Gastrocnemius medialis (tissue), 4 donors: ENCODE results near the gene SULT1C2. TPM values are rescaled to one million over a fixed set of nuclear protein-coding genes. Genes with fewer than 3 reads are reported as not detected.
"Not testable (repeated sequence)": the region's sequence is repeated elsewhere in the genome, so short reads cannot be mapped to it uniquely, and the experiment has no call there.

Experiments used
- ATAC-seq, 2 donors: fragments of 150-250 bp; one replicate each; pipeline ENCODE4 v1.9.1; 2016
- DNase-seq, 2 donors: peaks; one replicate each; pipeline ENCODE4 v3.0.0-alpha.2; 2019
- H3K27ac ChIP-seq, 4 donors: fragments of 200-600 bp; sonication (generic); 1 replicate in 1 of 4; 2 replicates in 3 of 4; pipeline ENCODE4 v1.5.1; 2016 to 2018; ENCODE audit warnings: mild to moderate bottlenecking in 2 of 4, moderate library complexity in 1 of 4
- H3K27me3 ChIP-seq, 3 donors: fragments of 200-600 bp; sonication (generic) in 2 of 3; 1 replicate in 1 of 3; 2 replicates in 2 of 3; pipeline versions ENCODE4 v1.5.1 to v1.6.0; 2016 to 2019; ENCODE audit warnings: mild to moderate bottlenecking in 1 of 3, moderate library complexity in 1 of 3
- H3K36me3 ChIP-seq, 2 donors: fragments of 200-600 bp; sonication (generic) in 1 of 2; one replicate each; pipeline ENCODE4 v1.5.1; 2017 to 2018
- H3K4me1 ChIP-seq, 2 donors: fragments of 200-600 bp; sonication (generic) in 1 of 2; one replicate each; pipeline ENCODE4 v1.5.1; 2016 to 2017; ENCODE audit warnings: mild to moderate bottlenecking in 2 of 2
- H3K4me3 ChIP-seq, 4 donors: fragments of 200-600 bp; sonication (generic) in 3 of 4; 1 replicate in 1 of 4; 2 replicates in 3 of 4; pipeline ENCODE4 v1.5.1; 2016 to 2019; ENCODE audit warnings: mild to moderate bottlenecking in 2 of 4
- H3K9me3 ChIP-seq, 3 donors: fragments of 200-600 bp; sonication (generic) in 2 of 3; 1 replicate in 1 of 3; 2 replicates in 2 of 3; pipeline ENCODE4 v1.5.1; 2016 to 2019
- CTCF ChIP-seq, 5 experiments: fragments of 450-650 bp in 3 of 5; fragments of 200-600 bp in 2 of 5; sonication (generic) in 2 of 5; IDR thresholded peaks in 4 of 5; conservative IDR thresholded peaks in 1 of 5; 1 replicate in 4 of 5; 2 replicates in 1 of 5; pipeline ENCODE4 v1.5.1; 2016 to 2019; ENCODE audit warnings: antibody characterized with exemption in 5 of 5, mild to moderate bottlenecking in 3 of 5, moderate library complexity in 3 of 5
- POLR2A ChIP-seq, 2 donors: fragments of 450-650 bp; IDR thresholded peaks; one replicate each; pipeline ENCODE4 v1.6.1; 2017; ENCODE audit warnings: antibody characterized with exemption in 2 of 2, mild to moderate bottlenecking in 2 of 2, moderate library complexity in 2 of 2
- in situ Hi-C, 4 donors: fragments of 200-750 bp; cut with MboI; loops; one replicate each; pipeline versions ENCODE4 v1.15.0 to v1.8.0; 2017; ENCODE audit warnings: low sequenced_read_pairs in 4 of 4
- intact Hi-C: fragments of 100-400 bp; cut with DNase I; formaldehyde crosslinking; loops from one replicate; pipeline ENCODE4 v1.15.1; 2023; ENCODE audit warnings: low total_unique reads
- total RNA-seq, 4 donors: library from RNA; depleted of rRNA; stranded (reverse); fragments of >200 nt; gene quantifications; one replicate each; pipeline versions ENCODE4 v1.1.0 to v1.2.3, GENCODE V29; 2016

SULT1C2 gene
- total RNA-seq, 4 donors from 2014 or later = 0.10 to 3.2 TPM; not detected in 2

- no peaks in the 10 kb centered on the region for H3K9me3 ChIP-seq
- intact Hi-C loops (no loop called here), in situ Hi-C loops (no loop called here)
- H3K27me3 ChIP-seq = no peaks in the 10 kb centered on the region
- no peak for TF ChIP-seq CTCF (IDR thresholded peaks at IDR 0.05 in 4 of 5, conservative IDR thresholded peaks at IDR 0.05 in 1 of 5)
- TF ChIP-seq POLR2A (IDR thresholded peaks at IDR 0.05) = no peak
- ATAC-seq = no peak
- no peaks in the 10 kb centered on the region for H3K36me3 ChIP-seq
- no peaks in the 10 kb centered on the region for H3K4me1 ChIP-seq
- no peak for DNase-seq
- H3K27ac ChIP-seq = no peak overlapping the region
- no peak overlapping the region for H3K4me3 ChIP-seq
Observed at GRCh38 chr2:108354136-108354535, 65.4 kb downstream of the SULT1C2 start.

- in situ Hi-C loops (no loop called here), intact Hi-C loops (no loop called here)
- H3K4me3 ChIP-seq = no peak overlapping the region
- H3K9me3 ChIP-seq = no peaks in the 10 kb centered on the region
- H3K27me3 ChIP-seq = no peaks in the 10 kb centered on the region
- DNase-seq (no peak), ATAC-seq (no peak)
- TF ChIP-seq CTCF (IDR thresholded peaks at IDR 0.05 in 4 of 5, conservative IDR thresholded peaks at IDR 0.05 in 1 of 5) (no peak), POLR2A (IDR thresholded peaks at IDR 0.05) (no peak)
- no peaks in the 10 kb centered on the region for H3K4me1 ChIP-seq
- no peaks in the 10 kb centered on the region for H3K36me3 ChIP-seq
- H3K27ac ChIP-seq = no peak overlapping the region
Observed at GRCh38 chr2:108355906-108356734, 67.4 kb downstream of the SULT1C2 start.

- intact Hi-C loops, H3K4me3 ChIP-seq, H3K4me1 ChIP-seq, in situ Hi-C loops, H3K9me3 ChIP-seq, H3K27ac ChIP-seq, ATAC-seq, H3K36me3 ChIP-seq, DNase-seq, H3K27me3 ChIP-seq: not testable (repeated sequence)
Observed at GRCh38 chr2:108359336-108359735, 70.6 kb downstream of the SULT1C2 start.

Other genes starting within 250 kb of the SULT1C2 start
- not detected for gene SULT1C3, start 48.9 kb upstream of the SULT1C2 start, total RNA-seq
- gene SULT1C4, start 89.1 kb downstream of the SULT1C2 start, total RNA-seq = 1 to 10 TPM in 3 of 4 donors, under 1 TPM in 1; 0.61 to 3.3 (median 2.4) TPM
- gene GCC2, start 160.3 kb downstream of the SULT1C2 start, total RNA-seq = 10 to 100 TPM; 16.7 to 43.1 (median 19.3) TPM
- 100 to 1,000 TPM; 147 to 308 (median 224) TPM for gene LIMS1, start 245.6 kb downstream of the SULT1C2 start, total RNA-seq